Astrocyte (in vitro differentiated cells and primary cell): ENCODE measurements around the gene CLDN15.
"Not testable (repeated sequence)": the region's sequence is repeated elsewhere in the genome, so short reads cannot be mapped to it uniquely, and the experiment has no call there.

Experiments
- EZH2 ChIP-seq: IDR thresholded peaks from 2 replicates; pipeline ENCODE4 v1.6.1; 2012; ENCODE audit warnings: mild to moderate bottlenecking, low read length, inconsistent platforms; ENCODE audit not compliant: insufficient read depth
- TF ChIP-seq, protein P1 (sequence below): IDR thresholded peaks from 2 replicates; pipeline ENCODE4 v1.5.1; 2011; ENCODE audit warnings: low read depth, mild to moderate bottlenecking, inconsistent platforms, low read length, moderate library complexity; ENCODE audit not compliant: insufficient read depth

DNA sequence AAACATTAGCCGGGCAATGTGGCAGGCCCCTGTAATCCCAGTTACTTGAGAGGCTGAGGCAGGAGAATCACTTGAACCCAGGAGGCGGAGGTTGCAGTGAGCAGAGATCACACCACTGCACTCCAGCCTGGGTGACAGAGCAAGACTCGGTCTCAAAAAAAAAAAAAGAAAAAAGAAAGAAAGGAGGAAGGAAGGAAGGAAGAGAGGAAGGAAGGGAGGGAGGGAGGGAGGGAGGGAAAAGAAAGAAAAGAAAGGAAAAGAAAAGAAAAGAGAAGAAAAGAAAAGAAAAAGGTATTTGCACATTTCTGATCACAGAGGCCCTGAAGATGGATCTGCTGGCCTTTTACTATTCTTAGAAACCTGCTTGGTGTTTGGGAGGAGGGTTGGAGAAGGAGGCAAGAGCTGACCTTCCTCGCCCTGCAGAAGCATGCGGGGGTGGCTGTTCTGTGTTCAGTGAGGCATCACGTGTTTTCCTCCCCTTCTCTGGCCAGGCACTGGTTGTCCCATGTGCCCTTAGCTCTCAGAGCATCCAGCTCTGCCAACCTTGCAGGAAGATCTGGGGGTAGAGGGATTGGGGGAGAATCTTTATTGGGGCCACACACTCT is 26.6 kb upstream of the CLDN15 start:
- TF ChIP-seq, protein P1, sequence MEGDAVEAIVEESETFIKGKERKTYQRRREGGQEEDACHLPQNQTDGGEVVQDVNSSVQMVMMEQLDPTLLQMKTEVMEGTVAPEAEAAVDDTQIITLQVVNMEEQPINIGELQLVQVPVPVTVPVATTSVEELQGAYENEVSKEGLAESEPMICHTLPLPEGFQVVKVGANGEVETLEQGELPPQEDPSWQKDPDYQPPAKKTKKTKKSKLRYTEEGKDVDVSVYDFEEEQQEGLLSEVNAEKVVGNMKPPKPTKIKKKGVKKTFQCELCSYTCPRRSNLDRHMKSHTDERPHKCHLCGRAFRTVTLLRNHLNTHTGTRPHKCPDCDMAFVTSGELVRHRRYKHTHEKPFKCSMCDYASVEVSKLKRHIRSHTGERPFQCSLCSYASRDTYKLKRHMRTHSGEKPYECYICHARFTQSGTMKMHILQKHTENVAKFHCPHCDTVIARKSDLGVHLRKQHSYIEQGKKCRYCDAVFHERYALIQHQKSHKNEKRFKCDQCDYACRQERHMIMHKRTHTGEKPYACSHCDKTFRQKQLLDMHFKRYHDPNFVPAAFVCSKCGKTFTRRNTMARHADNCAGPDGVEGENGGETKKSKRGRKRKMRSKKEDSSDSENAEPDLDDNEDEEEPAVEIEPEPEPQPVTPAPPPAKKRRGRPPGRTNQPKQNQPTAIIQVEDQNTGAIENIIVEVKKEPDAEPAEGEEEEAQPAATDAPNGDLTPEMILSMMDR, result not testable (repeated sequence)
- TF ChIP-seq EZH2, result not testable (repeated sequence)
